ENCODE data around the gene PI16. TPM values are rescaled to one million over a fixed set of nuclear protein-coding genes. Genes with fewer than 3 reads are reported as not detected.

The PI16 gene
- total RNA-seq, 2 experiments from 2014 or later: 0.30 TPM; not detected in 1

- H2AFZ ChIP-seq (ENCODE audit: low read length): no peak overlapping the region
- no peaks in the 10 kb centered on the region for H3K36me3 ChIP-seq (ENCODE audit: insufficient read depth, low read length)
- no TSS peak for BruUV-seq (replicated peaks)
- H3K4me3 ChIP-seq (ENCODE audit: low read depth, low read length, poor library complexity, severe bottlenecking): no peak overlapping the region
- no peaks in the 10 kb centered on the region for H3K79me2 ChIP-seq (ENCODE audit: insufficient read depth, low read depth, low read length)
- no peak overlapping the region for H3K27ac ChIP-seq (ENCODE audit: low read depth, low read length, poor library complexity, severe bottlenecking)
- TF ChIP-seq CTCF (conservative IDR thresholded peaks at IDR 0.05; ENCODE audit: low read length) (no peak), EZH2phosphoT487 (IDR thresholded peaks at IDR 0.05; ENCODE audit: borderline replicate concordance, low read depth, low read length) (no peak)
- no peaks in the 10 kb centered on the region for H3K9me2 ChIP-seq (ENCODE audit: insufficient read depth, low read length)
- POLR2A ChIA-PET: no interaction called here
- H3K4me2 ChIP-seq (ENCODE audit: low read length): no peak overlapping the region
- H3K4me1 ChIP-seq (ENCODE audit: insufficient read depth, low read length, poor library complexity, severe bottlenecking): no peaks in the 10 kb centered on the region
- no peak for DNase-seq (ENCODE audit: low spot score)
- intact Hi-C loops (cut with micrococcal nuclease; ENCODE audit: unreplicated experiment): no loop called here
- H3K9me3 ChIP-seq (ENCODE audit: low read length): no peaks in the 10 kb centered on the region
- CTCF ChIA-PET (ENCODE audit: unreplicated experiment): no interaction called here
- H4K20me1 ChIP-seq (ENCODE audit: insufficient read depth, low read length): no peaks in the 10 kb centered on the region
Measured at GRCh38 chr6:36934901-36935300, 19.6 kb upstream of the PI16 start.

DNA sequence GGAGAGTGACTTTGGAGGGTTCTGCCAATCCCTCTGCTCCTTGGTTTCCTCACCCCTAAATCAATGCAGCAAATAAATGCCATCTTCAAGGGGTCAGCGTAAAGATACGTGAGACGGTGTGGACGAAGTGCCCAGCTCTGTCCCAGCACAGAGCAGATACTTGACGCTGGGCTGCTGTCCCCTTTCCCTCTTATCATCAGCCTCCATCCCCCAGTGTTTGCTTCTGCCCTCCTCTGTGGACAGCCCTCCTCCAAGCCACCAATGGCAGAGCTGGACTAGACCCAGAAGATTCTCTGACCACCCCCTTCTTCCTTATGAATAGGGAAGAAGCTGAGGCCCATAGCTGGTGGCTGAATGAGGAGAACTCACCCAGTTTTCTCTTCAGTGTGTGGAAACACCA is 17.7 kb upstream of the PI16 start:
- no peak overlapping the region for H3K4me2 ChIP-seq (ENCODE audit: low read length)
- DNase-seq (ENCODE audit: low spot score): no peak
- H2AFZ ChIP-seq (ENCODE audit: low read length): no peak overlapping the region
- POLR2A ChIA-PET: interaction anchor here (0.6 to 1.1 kb wide), 3 partner anchors 10 to 47 kb away, joined by 3 to 4 read pairs (median 3); no protein-coding TSS in a partner anchor
- H3K27ac ChIP-seq (ENCODE audit: low read depth, low read length, poor library complexity, severe bottlenecking): no peak overlapping the region
- no peaks in the 10 kb centered on the region for H3K36me3 ChIP-seq (ENCODE audit: insufficient read depth, low read length)
- H4K20me1 ChIP-seq (ENCODE audit: insufficient read depth, low read length): no peaks in the 10 kb centered on the region
- H3K79me2 ChIP-seq (ENCODE audit: insufficient read depth, low read depth, low read length): no peaks in the 10 kb centered on the region
- intact Hi-C loops (cut with micrococcal nuclease; ENCODE audit: unreplicated experiment): no loop called here
- no peaks in the 10 kb centered on the region for H3K4me1 ChIP-seq (ENCODE audit: insufficient read depth, low read length, poor library complexity, severe bottlenecking)
- no peaks in the 10 kb centered on the region for H3K9me3 ChIP-seq (ENCODE audit: low read length)
- H3K4me3 ChIP-seq (ENCODE audit: low read depth, low read length, poor library complexity, severe bottlenecking): no peak overlapping the region
- BruUV-seq (replicated peaks): no TSS peak
- CTCF ChIA-PET (ENCODE audit: unreplicated experiment): interaction anchor here (0.6 kb wide), 1 partner anchor 71 kb away, joined by 3 read pairs; no protein-coding TSS in a partner anchor
- no peak for TF ChIP-seq EZH2phosphoT487 (IDR thresholded peaks at IDR 0.05; ENCODE audit: borderline replicate concordance, low read depth, low read length)
- no peak for TF ChIP-seq CTCF (conservative IDR thresholded peaks at IDR 0.05; ENCODE audit: low read length)
- H3K9me2 ChIP-seq (ENCODE audit: insufficient read depth, low read length): no peaks in the 10 kb centered on the region

DNA sequence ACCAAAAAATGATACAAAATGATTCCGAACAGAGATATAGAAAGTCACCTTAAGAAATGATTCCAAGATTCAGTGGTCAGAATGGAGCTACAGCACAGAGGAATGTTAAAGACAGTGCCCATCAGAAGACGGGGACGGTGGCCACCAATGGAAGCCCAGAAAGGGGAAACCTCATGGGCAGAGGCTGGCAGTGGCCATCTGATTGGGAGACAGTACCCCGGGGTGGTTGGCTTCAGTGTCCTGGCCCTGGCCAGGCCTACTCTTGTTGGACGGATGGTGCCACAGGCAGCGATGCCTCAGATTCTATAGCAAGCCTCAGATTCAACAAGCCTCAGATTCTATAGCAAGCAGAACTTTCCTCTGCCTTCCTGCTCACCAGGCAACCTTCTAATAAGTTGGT is 16.6 kb upstream of the PI16 start:
- POLR2A ChIA-PET: interaction anchor here (1.1 kb wide), 1 partner anchor 35 kb away, joined by 3 read pairs; no protein-coding TSS in a partner anchor
- Histone ChIP-seq H3K79me2 (ENCODE audit: insufficient read depth, low read depth, low read length) (no peaks in the 10 kb centered on the region), H3K4me2 (ENCODE audit: low read length) (no peak overlapping the region), H2AFZ (ENCODE audit: low read length) (no peak overlapping the region), H3K36me3 (ENCODE audit: insufficient read depth, low read length) (no peaks in the 10 kb centered on the region), H3K4me1 (ENCODE audit: insufficient read depth, low read length, poor library complexity, severe bottlenecking) (no peaks in the 10 kb centered on the region), H3K9me2 (ENCODE audit: insufficient read depth, low read length) (no peaks in the 10 kb centered on the region), H3K27ac (ENCODE audit: low read depth, low read length, poor library complexity, severe bottlenecking) (no peak overlapping the region), H3K9me3 (ENCODE audit: low read length) (no peaks in the 10 kb centered on the region), H3K4me3 (ENCODE audit: low read depth, low read length, poor library complexity, severe bottlenecking) (no peak overlapping the region), H4K20me1 (ENCODE audit: insufficient read depth, low read length) (no peaks in the 10 kb centered on the region)
- BruUV-seq (replicated peaks): no TSS peak
- no peak for DNase-seq (ENCODE audit: low spot score)
- intact Hi-C loops (cut with micrococcal nuclease; ENCODE audit: unreplicated experiment): no loop called here
- CTCF ChIA-PET (ENCODE audit: unreplicated experiment): no interaction called here
- no peak for TF ChIP-seq CTCF (conservative IDR thresholded peaks at IDR 0.05; ENCODE audit: low read length)

Measured in OCI-LY7 (cell line).